ENCODE results near the gene NPPB. TPM values are rescaled to one million over a fixed set of nuclear protein-coding genes. Genes with fewer than 3 reads are reported as not detected.

NPPB gene
- total and polyA plus RNA-seq, 2 of the 8 experiments (the other 6 are each of a cell fraction or from before 2014, with no cell fraction given), result 0.36 to 0.91 TPM

DNA sequence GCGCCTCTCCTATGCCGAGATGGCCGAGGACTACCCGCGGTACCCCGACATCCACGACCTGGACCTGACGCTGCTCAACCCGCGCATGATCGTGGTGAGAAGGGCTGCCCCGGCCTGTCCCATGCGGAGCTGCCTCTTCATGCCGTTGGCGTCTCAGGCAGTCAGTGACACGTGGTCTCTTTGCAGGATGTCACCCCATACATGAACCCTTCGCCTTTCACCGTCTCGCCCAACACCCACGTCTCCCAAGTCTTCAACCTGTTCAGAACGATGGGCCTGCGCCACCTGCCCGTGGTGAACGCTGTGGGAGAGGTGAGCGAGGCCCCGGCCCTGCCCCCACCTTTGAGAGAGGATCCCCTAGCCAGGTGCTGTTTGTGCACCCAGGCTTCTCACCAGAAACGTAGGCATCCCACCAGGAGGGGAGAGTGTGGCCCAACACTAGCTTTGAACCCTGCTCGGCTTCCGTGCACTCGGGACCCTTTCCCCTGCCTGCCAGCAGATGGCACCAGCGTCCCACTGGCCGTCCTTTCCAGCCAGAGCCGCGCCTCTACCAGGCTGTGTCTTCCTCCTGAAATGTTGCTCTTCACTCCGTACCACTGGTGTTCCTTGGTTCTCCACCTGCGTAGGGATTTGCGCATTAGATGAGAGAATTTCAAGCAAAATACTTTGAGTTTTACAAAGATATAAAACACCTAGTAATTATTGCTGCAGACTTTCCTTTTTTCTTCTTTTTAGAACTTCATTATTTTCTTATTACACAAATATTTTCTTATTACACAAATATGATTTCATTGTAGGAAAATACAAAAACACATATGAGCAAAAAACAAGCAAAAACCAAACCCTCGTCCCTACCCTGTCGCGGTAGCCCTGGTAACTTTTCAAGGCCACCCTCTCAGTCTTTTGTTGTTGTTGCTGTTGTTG, 20.1 kb downstream of the NPPB start (continued):
- no peak for TF ChIP-seq EP300 (IDR thresholded peaks at IDR 0.05; ENCODE audit: borderline replicate concordance in 1 of 2, low read depth in 2 of 2, low read length in 2 of 2)
- no peak for TF ChIP-seq HDAC2 (IDR thresholded peaks at IDR 0.05; ENCODE audit: borderline replicate concordance in 1 of 2, low read depth in 2 of 2, low read length in 2 of 2)
- no peak for TF ChIP-seq EZH2 (IDR thresholded peaks at IDR 0.05; ENCODE audit: low read depth, low read length, severe bottlenecking)
- TF ChIP-seq YY1 (IDR thresholded peaks at IDR 0.05; ENCODE audit: low read depth, low read length), result no peak
- TF ChIP-seq CEBPB (IDR thresholded peaks at IDR 0.05; ENCODE audit: low read depth, low read length), result no peak
- TF ChIP-seq CBX5 (IDR thresholded peaks at IDR 0.05; ENCODE audit: low read depth, low read length), result no peak
- no peak for TF ChIP-seq NRF1 (IDR thresholded peaks at IDR 0.05; ENCODE audit: low read depth, low read length)
- TF ChIP-seq, protein P1, sequence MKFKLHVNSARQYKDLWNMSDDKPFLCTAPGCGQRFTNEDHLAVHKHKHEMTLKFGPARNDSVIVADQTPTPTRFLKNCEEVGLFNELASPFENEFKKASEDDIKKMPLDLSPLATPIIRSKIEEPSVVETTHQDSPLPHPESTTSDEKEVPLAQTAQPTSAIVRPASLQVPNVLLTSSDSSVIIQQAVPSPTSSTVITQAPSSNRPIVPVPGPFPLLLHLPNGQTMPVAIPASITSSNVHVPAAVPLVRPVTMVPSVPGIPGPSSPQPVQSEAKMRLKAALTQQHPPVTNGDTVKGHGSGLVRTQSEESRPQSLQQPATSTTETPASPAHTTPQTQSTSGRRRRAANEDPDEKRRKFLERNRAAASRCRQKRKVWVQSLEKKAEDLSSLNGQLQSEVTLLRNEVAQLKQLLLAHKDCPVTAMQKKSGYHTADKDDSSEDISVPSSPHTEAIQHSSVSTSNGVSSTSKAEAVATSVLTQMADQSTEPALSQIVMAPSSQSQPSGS (IDR thresholded peaks at IDR 0.05; ENCODE audit: low read length), result no peak
- no peak for TF ChIP-seq SP1 (IDR thresholded peaks at IDR 0.05; ENCODE audit: low read depth, low read length)
- no peak for TF ChIP-seq RXRA (IDR thresholded peaks at IDR 0.05; ENCODE audit: insufficient read depth, low read depth, low read length)
- TF ChIP-seq TAF7 (optimal IDR thresholded peaks at IDR 0.05; ENCODE audit: borderline replicate concordance, low read depth, low read length), result no peak

Data from H1 (cell line).